Posterior vena cava (tissue), 2 donors: ENCODE measurements around the gene ABAT. TPM values are rescaled to one million over a fixed set of nuclear protein-coding genes. Genes with fewer than 3 reads are reported as not detected.
"Not testable (repeated sequence)": the region's sequence is repeated elsewhere in the genome, so short reads cannot be mapped to it uniquely, and the experiment has no call there.

Source experiments
- DNase-seq: peaks from one replicate; pipeline ENCODE4 v3.0.0-alpha.2; 2020; ENCODE audit warnings: low spot score
- intact Hi-C, 2 donors: fragments of 100-400 bp; cut with DNase I; formaldehyde crosslinking; loops; one replicate each; pipeline versions ENCODE4 v1.14.1 to v1.14.2; 2022 to 2023
- total RNA-seq, 2 donors: library from RNA; stranded (reverse); fragmentation: NEBNext Ultra II Directional; extraction: Animal tissue kit (Norgen Biotek cat#: 25700); gene quantifications; one replicate each; pipeline ENCODE4 v1.2.1, GENCODE V29; 2021
- donor health status: DM: yes; HTN: yes; CAD: no.
- donor health status: DM: yes; HTN: yes; CAD: no.

The ABAT gene
- total RNA-seq, 2 donors from 2014 or later = 2.2 to 4.4 TPM

DNA sequence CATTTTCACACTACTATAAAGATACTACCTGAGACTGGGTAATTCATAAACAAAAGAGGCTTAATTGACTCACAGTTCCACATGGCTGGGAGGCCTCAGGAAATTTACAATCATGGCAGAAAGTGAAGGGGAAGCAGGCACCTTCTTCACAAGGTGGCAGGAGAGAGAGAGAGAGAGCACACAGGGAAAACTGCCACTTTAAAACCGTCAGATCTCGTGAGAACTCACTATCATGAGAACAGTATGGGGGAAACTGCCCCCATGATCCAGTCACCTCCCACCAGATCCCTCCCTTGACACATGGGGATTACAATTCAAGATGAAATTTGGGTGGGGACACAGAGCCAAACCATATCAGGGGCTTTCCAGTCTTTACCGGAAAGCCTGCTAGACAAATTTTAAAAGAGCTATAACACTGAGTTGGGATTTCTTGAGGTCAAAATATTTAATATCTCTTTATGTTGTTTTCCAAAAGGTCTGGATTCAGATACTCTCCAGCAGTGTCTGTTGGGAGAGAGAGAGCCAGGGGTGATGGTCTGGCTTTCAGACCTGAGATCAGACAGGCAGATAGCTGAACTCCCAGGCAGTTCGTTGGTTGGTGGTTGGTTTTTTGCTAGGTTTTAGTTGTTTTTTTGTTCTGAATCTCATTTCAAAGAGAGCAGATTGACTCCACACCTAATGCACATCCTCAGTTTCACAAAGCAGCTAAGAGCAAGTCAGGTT is 30.8 kb downstream of the ABAT start:
- intact Hi-C loops, DNase-seq: not testable (repeated sequence)

DNA sequence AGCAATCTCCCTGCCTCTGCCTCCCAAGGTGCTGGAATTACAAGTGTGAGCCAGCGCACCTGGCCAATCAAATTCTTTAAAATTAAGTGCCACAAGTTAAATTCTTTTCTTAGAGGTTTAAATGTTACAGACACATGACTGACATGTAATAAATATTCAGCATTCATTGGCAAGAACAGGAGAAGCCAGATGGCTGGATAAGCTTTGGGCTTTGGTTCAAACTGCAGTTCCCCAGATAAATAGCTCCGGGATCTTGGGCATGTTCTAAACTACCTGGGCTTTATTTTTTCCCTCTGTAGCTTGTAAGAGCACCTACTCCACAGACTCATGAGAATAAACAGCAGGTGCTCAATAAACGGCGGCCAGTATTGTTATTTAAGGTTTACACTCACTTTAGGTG is 34.1 kb downstream of the ABAT start:
- intact Hi-C loops = no loop called here
- DNase-seq = no peak

DNA sequence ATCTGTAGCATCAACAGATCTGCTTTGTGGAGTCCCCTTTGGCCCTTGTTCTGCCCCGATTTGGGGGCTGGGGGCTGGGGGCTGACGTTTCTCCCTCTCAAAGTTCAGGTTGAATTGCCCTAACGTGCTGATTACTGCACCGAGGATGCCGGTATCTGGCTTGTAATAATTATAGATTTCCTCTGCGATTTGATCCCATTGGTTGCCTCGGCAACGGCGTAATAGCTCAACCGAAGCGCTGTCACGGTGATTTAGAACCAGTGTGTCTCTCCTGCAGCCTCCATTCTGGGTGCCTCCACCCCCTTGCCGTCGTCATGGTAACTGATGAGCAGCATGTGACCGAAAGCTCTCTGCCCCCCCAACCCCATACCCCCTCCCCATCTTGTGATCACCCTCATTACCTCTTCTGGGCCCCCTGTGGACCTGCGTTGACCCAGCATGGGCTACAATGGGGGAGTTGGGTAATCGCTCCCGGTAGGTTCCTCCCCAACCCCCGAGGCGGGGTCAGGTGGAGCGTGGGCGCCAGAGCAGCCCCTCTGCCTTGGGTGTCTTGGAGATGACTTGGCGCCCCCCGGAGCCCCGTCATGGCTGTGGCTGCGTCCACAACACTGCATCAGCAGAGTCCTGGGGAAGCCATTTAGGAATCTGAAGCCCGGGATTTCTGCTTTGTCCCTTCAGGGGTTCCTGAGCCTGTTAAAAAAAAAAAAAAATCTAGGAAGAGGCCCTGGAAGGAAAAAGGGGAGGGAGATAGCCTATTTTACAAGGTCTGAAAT is 38.4 kb downstream of the ABAT start:
- intact Hi-C loops = no loop called here
- no peak for DNase-seq

DNA sequence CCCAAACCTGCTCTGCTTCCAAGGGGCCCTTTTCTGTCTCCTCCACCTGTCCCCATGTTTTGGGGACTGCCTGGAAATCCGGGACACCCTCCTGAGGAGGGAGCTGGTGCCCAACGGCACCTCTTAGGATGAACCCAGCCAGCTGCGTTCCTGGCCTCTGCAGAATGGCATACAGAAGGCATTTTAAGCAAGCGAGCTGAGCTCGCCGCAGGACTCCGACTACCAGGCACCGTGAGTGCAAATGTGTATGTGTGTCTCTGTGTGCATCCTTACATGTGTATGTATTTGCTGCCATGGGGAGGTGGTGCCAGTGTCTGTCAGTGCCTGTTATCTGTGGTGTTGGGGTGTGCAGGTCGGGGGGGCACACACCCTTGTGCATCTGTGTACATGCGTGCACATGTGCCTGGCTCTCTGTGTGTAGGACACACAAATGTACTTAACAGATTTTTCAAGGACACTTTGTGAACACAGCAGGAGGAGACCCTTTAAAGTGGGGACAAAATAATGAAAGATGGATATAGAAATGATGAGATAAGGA is 39.3 kb downstream of the ABAT start:
- DNase-seq = no peak

DNA sequence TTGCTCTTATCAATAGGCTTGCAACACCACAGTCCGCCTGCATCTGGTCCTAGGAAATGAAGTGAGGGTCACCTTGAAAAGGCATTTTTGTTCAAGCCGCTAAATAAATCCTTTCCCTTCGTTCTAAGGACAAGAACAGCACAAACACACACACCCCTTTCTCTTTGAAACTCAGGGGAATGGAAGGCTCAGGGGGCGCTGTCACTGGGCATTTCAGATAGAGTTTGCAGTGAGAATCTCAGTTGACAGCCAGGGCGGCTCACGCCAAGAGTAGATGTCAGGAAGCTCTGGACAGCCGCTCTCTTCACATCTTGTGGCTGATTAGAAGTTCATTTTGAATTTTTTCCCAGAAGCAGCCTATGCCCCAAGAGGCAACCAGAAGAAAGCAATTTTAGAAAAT is 39.8 kb downstream of the ABAT start:
- DNase-seq = no peak
- intact Hi-C loops = no loop called here

More for the DNA sequence above, 39.3 kb downstream of the ABAT start:
- intact Hi-C loops = no loop called here

DNA sequence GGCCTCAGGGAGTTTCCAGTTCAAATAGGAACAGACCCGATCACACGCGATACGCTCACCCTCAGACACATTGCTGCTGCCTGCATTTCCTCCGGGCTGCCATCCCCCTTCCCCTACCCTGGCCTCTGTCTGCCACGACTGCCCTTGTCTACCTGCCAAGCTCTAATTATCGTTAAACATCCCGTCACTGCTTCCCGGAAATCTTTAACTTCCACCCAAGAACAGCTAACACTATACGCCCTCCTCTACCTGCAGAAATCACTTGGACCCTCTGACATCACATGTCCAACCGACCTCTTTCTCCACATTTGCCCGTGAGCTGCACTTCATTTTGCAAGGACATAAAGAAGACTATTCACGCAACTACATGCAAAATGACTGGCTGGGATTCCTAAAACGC is 40.4 kb downstream of the ABAT start:
- intact Hi-C loops = no loop called here
- DNase-seq = no peak

DNA sequence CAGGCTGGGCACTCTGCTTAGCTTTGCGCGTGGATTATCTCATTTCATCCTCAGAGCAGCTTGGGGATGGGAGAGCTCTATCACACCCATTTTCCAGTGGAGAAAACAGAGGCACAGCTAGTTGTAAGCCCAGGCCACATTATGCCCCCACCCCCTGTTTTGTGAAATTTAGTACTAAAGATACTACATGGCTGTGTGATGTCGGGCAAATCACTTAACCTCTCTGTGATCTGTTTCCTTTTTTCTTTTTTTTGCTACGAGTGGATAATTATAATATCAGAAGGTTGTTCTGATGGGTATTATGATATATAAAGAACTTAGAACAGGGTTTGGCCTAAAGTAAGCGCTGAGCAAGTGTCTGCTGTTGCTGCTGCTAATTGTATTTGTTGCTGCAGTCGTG is 41.6 kb downstream of the ABAT start:
- no peak for DNase-seq
- intact Hi-C loops = no loop called here

DNA sequence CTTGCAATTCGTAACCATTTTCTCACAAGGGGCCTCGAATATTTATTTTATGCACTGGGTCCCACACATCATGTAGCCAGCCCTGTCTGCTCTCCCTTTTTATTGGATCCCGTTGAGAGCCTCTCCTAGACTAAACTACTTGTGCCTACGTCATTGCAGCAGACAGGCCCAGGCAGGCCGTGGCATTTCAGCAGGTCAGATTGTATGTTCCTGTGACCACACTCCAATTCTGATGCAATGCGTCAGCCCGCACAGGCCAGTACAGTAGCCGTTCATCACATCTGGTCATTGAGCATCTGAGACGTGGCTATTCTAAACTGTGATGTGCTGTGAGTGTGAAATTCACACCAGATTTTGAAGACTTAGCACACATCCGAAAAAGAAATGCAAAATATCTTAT is 42.2 kb downstream of the ABAT start:
- no peak for DNase-seq
- intact Hi-C loops = no loop called here

DNA sequence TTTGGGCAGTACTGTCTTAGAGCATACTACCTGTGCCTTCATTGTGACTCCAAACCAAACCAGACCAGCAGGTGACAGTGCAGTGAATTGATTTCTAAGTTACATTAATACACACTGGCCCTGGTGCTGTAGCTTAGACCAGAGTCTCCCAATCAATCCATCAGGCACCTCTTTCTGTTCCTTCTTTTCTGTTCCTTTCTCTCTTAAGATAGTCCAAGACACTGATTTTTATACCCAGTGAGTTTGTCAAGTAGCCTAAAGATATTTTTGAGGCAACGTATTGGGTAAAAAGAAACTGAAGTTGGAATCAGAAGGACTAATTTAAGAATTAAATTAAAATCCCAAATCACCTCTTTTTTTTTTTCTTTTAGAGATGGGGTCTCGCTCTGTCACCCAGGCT is 43.1 kb downstream of the ABAT start:
- DNase-seq = no peak
- intact Hi-C loops = no loop called here

DNA sequence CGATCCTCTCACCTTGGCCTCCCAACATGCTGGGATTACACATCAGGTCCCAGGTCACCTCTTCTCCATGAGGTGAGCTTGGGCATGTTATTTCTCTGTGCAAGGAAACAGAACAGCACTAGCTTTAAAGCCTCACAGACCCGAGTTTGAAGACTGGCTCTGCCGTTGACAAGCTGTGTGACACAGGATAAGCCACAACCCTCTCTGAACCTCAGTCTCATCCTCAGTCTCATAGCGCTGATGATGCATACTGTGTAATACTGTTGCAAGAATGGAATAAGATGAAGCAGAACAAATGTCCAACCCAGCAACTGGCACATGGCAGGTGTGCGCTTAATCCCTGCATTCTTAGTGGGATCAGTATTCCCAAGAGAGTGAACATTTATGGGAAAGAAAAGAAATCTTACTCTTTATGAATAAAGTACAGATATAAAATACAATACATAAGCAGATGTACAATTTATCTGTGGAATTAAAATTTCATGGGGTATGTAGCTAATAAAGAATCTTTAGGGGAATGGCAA is 43.5 kb downstream of the ABAT start:
- intact Hi-C loops = no loop called here
- no peak for DNase-seq

DNA sequence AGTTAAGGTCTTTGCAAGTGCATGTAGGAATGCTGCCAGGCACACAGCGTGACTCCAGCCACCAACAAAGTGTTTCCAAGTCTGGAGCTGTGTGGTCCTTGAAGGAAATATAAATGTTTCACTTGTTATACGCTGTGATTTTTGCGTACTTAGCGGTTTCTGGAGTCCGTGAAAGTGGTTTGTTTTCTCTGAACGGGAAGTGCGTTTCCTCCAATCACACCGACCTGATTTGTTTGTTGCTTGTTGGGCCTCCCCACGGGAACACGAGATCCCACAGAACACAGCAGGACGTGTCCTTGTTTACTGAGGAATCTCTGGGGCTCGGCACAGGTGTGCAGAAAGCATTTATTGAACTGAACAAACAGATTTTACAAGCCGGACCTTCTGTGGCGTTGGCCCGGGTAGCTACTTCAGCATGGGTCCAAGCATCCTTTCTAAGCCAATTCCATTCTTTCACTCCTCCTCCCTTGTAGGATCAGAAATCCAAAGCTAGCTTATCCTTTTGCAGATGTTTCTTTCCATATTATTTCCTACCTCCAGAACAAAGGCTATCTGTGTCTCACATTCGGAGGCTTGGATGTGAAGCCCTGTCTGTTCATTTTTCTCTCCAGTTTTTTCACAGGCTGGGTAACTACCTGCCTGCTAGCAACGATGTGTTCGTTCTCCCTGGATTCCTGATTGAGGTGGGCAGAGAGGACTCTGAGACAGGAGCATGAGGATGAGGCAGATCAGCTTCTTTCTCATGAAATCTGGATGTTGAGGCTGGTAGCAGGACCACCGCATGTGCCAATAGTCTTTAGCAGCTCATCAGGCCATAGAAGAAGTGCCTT is 44.6 kb downstream of the ABAT start:
- intact Hi-C loops = no loop called here
- DNase-seq = no peak

DNA sequence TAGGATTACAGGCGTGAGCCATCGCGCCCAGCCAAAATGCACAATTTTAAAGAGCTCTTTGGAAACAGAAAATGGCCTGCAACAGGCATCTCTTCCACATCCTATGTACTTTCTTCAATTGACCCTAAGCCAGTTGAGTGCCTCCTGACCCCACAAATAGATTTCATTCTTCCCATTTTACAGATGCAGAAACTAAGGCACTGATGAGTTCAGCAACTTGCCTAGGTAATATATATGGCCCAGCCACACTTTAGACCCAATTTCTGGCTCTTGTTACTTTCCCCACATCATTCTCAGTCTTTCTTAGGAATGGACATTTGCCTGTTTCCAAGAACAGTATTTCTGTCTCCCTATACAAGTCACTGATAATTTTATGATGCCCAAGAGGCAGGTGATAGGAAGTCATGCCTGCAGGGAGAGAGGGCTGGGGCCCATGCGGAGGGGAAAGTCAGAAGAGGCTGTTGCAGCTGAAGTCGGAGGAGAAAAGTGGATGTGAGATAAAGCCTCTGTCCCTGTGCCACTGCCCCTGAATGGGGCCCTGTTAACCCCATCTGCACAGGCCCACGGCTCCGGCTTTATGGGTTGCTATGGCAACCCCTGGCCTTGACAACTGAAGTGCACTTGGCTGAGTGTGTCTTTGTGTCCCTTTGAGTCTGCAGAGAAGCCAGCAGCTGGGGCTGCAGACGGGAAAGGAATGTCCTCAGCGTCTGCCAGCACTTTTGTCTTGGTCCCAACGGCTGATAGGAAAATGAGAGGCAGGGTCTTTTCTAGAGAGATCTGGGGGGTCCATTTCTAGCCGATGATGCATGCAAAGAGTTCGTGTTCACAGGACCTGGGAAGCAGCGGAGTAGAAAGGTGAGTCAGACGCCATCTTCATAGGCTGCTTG is 45.9 kb downstream of the ABAT start:
- intact Hi-C loops = no loop called here
- DNase-seq = no peak

DNA sequence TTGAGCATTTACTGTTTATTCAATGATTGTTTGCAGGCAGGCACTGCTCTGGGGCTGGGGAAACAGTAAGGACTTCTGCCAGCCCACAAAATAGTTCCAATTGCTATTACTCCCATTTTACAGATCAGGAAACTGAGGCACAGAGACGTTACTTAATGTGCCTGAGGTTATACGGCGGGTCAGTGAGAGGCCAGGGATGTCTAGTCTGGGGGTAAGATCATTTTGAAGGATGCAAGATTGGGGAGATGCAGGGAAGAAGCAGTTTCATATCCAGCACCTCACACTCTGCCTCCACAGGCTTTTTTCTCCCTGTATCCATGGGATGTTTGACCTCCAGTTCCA is 46.5 kb downstream of the ABAT start:
- no peak for DNase-seq
- intact Hi-C loops = no loop called here

DNA sequence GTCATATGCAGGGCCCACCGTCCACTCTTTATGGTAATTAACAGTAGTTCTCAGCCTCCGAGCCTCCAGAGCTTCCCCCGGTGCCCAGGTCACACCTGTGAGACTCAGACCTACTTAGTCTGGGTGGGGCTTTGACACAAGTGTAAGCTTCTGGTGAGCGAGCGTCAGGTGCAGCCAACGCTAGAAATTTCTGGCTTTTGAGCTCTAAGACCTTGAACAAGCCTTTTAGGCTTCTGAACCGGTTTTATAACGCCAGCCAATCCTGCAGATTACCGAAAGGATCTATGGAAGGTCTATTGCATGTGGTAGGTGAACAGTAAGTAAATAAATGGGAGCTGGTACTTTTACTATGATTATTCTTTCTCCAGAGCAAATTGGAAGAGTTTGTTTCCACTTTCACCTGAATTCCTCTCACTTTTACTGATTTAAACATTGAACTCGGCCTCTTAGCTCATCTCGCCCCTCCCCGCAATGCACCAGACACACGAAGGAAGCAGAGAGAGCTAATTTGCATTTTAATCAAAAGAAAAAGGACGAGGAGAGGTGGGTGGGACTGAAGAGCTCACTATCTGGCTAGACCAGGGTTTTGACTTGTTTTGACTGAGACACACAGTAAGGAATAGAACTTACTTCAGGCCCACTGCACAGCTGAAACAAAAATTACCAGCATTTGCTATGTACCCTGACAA is 47.1 kb downstream of the ABAT start:
- DNase-seq = no peak
- intact Hi-C loops = no loop called here

DNA sequence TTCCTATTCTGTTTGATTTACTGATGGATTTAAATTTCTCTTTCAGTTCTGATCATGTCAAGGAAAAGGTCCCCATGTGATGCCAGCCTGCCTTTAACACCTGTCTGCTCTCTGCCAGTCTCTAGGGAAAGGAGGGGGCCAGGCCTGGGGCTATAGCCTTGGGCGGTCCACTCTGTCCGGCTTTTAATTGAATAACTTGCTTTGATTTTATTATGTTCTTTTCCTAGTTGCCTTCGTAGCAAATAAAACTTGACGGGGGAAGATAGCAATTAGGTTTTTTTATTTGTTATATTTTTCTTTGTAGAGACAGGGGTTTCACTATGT is 47.6 kb downstream of the ABAT start:
- no peak for DNase-seq
- intact Hi-C loops = no loop called here

DNA sequence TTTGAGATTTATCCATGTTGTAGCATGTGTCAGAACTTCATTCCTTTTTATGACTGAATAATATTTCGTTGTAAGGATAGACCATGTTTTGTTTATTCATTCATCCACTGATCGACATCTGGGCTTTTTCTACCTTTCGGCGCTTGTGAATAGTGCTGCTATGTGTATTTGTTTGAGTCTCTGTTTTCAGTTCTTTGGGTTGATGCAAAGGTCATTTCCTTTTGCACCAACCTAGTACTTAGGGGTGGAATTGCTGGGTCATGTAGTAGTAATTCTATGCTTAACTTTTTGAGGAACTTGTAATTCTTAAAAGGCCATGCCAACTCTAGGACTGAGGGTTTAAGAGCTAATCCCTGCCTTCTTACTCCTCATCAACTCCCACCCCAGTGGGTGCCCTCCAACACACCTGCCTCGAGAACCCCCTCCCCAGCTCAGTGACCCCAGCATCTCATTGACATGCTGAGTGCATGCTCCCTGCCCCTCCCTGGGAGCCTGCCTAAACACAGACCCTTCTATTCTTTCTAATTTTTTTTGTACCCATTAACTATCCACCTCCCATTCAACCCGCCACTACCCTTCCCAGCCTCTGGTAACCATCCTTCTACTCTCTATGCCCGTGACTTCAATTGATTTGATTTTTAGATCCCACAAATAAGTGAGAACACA is 51.2 kb downstream of the ABAT start:
- intact Hi-C loops = no loop called here
- no peak for DNase-seq

DNA sequence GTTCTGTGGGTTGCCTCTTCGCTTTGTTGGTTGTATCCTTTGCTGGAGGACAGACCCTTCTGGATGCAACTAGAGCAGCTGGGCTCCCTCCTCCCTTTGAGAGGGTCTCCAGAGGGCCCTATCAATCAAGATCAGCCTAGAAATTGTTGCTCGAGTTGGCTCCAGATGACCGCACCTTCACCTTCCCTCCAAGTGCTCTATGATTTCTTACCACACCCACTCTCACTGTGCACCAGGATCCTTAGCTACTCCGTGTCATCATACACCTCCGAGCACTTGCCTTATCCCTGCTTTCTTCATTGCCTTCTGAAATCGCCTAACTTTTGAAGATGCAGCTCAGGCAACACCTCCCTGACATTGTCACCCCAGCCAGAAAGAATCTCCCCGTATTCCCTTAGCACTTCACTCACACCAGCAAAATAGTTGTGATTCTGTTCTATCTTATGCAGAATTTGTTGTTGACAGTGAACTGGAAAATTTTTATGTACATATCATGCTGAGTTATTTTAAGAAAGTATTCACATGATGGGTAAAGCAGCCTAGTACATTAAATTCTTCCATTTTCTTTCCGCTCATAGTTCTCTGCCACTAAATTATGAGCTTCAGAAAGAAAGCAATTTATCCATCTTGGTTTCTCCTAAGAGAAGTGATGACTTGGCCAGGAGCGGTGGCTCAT is 52.9 kb downstream of the ABAT start:
- intact Hi-C loops = no loop called here

More for the DNA sequence above, 52.9 kb downstream of the ABAT start:
- no peak for DNase-seq
